ENCODE results near the gene PRSS12. TPM values are rescaled to one million over a fixed set of nuclear protein-coding genes. Genes with fewer than 3 reads are reported as not detected.

The PRSS12 gene
- total RNA-seq, 1 experiment from 2014 or later: 0.23 TPM

GRCh38 chr4:118260309-118260708, 92.5 kb downstream of the PRSS12 start:
- TF ChIP-seq, protein P1, sequence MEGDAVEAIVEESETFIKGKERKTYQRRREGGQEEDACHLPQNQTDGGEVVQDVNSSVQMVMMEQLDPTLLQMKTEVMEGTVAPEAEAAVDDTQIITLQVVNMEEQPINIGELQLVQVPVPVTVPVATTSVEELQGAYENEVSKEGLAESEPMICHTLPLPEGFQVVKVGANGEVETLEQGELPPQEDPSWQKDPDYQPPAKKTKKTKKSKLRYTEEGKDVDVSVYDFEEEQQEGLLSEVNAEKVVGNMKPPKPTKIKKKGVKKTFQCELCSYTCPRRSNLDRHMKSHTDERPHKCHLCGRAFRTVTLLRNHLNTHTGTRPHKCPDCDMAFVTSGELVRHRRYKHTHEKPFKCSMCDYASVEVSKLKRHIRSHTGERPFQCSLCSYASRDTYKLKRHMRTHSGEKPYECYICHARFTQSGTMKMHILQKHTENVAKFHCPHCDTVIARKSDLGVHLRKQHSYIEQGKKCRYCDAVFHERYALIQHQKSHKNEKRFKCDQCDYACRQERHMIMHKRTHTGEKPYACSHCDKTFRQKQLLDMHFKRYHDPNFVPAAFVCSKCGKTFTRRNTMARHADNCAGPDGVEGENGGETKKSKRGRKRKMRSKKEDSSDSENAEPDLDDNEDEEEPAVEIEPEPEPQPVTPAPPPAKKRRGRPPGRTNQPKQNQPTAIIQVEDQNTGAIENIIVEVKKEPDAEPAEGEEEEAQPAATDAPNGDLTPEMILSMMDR (IDR thresholded peaks at IDR 0.05): no peak
- no peak for TF ChIP-seq REST (IDR thresholded peaks at IDR 0.05; ENCODE audit: insufficient read depth in 1 of 2, low read depth in 2 of 2, low read length in 1 of 2)
- no peak for TF ChIP-seq TCF7L2 (IDR thresholded peaks at IDR 0.05; ENCODE audit: low read depth, low read length)
- no peak for TF ChIP-seq POLR2AphosphoS5 (IDR thresholded peaks at IDR 0.05; ENCODE audit: low read depth, low read length)
- no peak for TF ChIP-seq SIN3A (IDR thresholded peaks at IDR 0.05; ENCODE audit: borderline replicate concordance, insufficient read depth, low read depth, low read length)
- no peaks in the 10 kb centered on the region for H3K27me3 ChIP-seq (ENCODE audit: control insufficient read depth, insufficient read depth, low read length)
- ChIA-PET POLR2A (no interaction called here), CTCF (no interaction called here)
- intact Hi-C loops (cut with micrococcal nuclease; ENCODE audit: unreplicated experiment) (no loop called here), in situ Hi-C loops (cut with HindIII; ENCODE audit: low pct_unique_long_range_greater_than_20kb, low sequenced_read_pairs) (no loop called here)
- no peaks in the 10 kb centered on the region for H3K9me3 ChIP-seq (ENCODE audit: control insufficient read depth, insufficient read depth, low read depth, low read length)
- no TSS peak for BruUV-seq (replicated peaks)
- no peaks in the 10 kb centered on the region for H3K36me3 ChIP-seq (ENCODE audit: control insufficient read depth, insufficient read depth, low read length)
- no peak for ATAC-seq
- no peak overlapping the region for H3K27ac ChIP-seq (ENCODE audit: low read length)
- H3K4me3 ChIP-seq (ENCODE audit: low read depth in 2 of 2, low read length in 2 of 2): no peak overlapping the region
- no peaks in the 10 kb centered on the region for H3K4me1 ChIP-seq (ENCODE audit: control insufficient read depth, insufficient read depth, low read length)
- DNase-seq (ENCODE audit: low read depth, low spot score): no peak

DNA sequence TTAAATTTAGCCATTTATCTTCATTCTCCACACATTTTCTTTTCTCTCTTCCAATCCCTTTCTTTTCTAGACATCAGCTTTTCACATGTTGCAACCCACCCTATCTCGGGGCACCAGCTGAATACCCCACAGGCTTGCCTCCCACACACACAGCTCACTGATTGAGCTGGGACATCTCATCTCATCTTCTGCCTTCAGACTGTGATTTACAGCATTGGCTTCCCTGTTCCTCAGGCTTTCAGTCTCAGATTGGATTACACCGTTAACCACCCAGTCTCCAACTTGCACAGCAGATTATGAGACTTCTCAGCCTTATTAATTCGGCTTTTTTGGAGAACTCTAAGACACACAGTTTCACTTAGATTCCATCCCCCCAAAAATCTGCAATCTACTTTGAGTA, 93.7 kb downstream of the PRSS12 start:
- in situ Hi-C loops (cut with HindIII; ENCODE audit: low pct_unique_long_range_greater_than_20kb, low sequenced_read_pairs): no loop called here
- no peak for ATAC-seq

More for the DNA sequence above, 93.7 kb downstream of the PRSS12 start:
- H3K9me3 ChIP-seq (ENCODE audit: control insufficient read depth, insufficient read depth, low read depth, low read length): no peaks in the 10 kb centered on the region
- CTCF ChIA-PET: no interaction called here
- intact Hi-C loops (cut with micrococcal nuclease; ENCODE audit: unreplicated experiment): no loop called here
- POLR2A ChIA-PET: no interaction called here
- TF ChIP-seq SIN3A (IDR thresholded peaks at IDR 0.05; ENCODE audit: borderline replicate concordance, insufficient read depth, low read depth, low read length) (no peak), REST (IDR thresholded peaks at IDR 0.05; ENCODE audit: insufficient read depth in 1 of 2, low read depth in 2 of 2, low read length in 1 of 2) (no peak), TCF7L2 (IDR thresholded peaks at IDR 0.05; ENCODE audit: low read depth, low read length) (no peak), POLR2AphosphoS5 (IDR thresholded peaks at IDR 0.05; ENCODE audit: low read depth, low read length) (no peak)
- TF ChIP-seq, protein P1 (IDR thresholded peaks at IDR 0.05): no peak
- no peak overlapping the region for H3K27ac ChIP-seq (ENCODE audit: low read length)
- H3K27me3 ChIP-seq (ENCODE audit: control insufficient read depth, insufficient read depth, low read length): no peaks in the 10 kb centered on the region
- BruUV-seq (replicated peaks): no TSS peak
- H3K4me3 ChIP-seq (ENCODE audit: low read depth in 2 of 2, low read length in 2 of 2): no peak overlapping the region
- no peaks in the 10 kb centered on the region for H3K36me3 ChIP-seq (ENCODE audit: control insufficient read depth, insufficient read depth, low read length)
- H3K4me1 ChIP-seq (ENCODE audit: control insufficient read depth, insufficient read depth, low read length): no peaks in the 10 kb centered on the region
- no peak for DNase-seq (ENCODE audit: low read depth, low spot score)
